OCI-LY1 (cell line): ENCODE data around the gene SNRPD3.

Experiments
- CTCF ChIP-seq: fragments of 200-600 bp; sonication (generic), shearing (Covaris generic); IDR thresholded peaks from 2 replicates; pipeline ENCODE4 v1.5.1; 2017; ENCODE audit warnings: mild to moderate bottlenecking, antibody characterized with exemption, low read length, moderate library complexity, mixed read lengths
- EZH2 ChIP-seq: fragments of 200-600 bp; sonication (generic), shearing (Covaris generic); IDR thresholded peaks from 2 replicates; pipeline ENCODE4 v1.8.0; 2017; ENCODE audit warnings: borderline replicate concordance, mixed run types, mild to moderate bottlenecking, antibody characterized with exemption, low read length, moderate library complexity, mixed read lengths

GRCh38 chr22:24592851-24593558, 37.2 kb downstream of the SNRPD3 start, which contains the start of gene LRRC75B:
- TF ChIP-seq CTCF, result no peak
- TF ChIP-seq EZH2, result no peak
